Cerebellar cortex (tissue), 1 donor: Measurements from ENCODE around the gene CDC25B.
"Not testable (repeated sequence)": the region's sequence is repeated elsewhere in the genome, so short reads cannot be mapped to it uniquely, and the experiment has no call there.

Source experiments
- DNase-seq: peaks from one replicate; pipeline ENCODE4 v3.0.0-alpha.2; 2015; ENCODE audit warnings: low spot score

The CDC25B gene

DNA sequence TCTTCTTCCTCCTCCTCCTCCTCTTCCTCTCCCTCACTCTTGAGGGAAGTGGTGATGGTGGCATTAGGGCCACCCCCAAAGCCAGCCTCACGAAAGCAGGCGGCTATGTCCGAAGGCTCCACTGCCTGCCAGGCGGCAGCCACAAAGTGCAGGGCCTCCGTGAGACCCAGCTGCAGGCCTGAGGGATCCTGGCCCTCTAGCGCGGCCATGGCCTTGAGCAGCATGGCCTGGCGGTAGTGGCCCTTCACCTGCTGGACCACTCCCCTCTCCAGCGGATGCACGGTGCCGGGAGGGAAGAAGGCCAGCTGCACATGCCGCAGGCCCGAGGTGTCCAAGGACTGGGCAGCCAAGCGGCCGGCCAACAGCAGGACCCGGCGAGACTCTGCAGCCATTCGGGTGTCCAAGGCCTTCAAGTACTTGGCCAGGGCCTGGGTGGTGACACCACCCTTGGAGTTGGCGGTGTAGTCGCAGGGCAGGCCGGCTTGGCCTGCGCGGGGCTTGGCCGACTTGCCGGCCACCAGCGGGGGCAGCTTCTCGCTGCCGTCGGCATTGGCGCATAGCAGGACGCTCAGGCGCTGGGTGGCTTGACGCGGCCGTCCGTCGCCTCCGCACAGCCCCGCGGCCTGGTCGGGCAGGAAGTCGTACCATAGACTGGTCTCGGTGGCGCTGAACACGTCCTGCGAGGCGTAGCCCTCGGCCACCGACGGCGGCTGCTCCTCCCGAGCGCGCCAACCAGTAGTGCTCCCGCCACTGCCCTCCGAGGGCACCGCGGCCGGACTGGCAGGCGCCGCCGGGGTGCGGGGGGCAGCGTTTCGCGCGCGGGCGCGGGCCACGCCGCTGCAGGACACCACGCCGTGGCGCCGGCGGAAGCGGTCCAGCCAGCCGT lies 10.6 kb upstream of the CDC25B start:
- DNase-seq, result no peak

DNA sequence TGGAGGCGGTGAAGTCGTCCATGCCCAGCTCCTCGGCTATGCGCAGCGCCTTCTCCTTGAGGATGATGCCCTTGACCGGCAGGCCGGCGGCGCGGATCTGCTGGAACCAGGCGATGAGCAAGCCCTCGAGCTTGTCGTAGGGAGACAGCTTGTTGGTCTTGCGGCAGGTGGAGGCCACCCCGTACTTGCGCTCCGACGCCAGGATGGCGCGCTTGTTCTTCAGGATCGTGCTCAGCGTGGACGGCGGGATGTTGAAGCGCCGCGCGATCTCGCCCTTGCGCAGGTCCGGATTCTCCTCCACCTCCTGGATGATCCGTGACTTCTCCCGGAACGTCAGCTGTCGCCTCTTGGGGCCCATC lies 10.0 kb upstream of the CDC25B start:
- DNase-seq, result peak; percentile 34

- peak; percentile 79 for DNase-seq
These were observed 9.3 kb upstream of the CDC25B start, which contains the start of gene CENPB for GRCh38 chr20:3786665-3787323. Gene CENPB (minus strand): TSS chr20:3786740. CDS start chr20:3786483, 257 bp downstream.

DNA sequence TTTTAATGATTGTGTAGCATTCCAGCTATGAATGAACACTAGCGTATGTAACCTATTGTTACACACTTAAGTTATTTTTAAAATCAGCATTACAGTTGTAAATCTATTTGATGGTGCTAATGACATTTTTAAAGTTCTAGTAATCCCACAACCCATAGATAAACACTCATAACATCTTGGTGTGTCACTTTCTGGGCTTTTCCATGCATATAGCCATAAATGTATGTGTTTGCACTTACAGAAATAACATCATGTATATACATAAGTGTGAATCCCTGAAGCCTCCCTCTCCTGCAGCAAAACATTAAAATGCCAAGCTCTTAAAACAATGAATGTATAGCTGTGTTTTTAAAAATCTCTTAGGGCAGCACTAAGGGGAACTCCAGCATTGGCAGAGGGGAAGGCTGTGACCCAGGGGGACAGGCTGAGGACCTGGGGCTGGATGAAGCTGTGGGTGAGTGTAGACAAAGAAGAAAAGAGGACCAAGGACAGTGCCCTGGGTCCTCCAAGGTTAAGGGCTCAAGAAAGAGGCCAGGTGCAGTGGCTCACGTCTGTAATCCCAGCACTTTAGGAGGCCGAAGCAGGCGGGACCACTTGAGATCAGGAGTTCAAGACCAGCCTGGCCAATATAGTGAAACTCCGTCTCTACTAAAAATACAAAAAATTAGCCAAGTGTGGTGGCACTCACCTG lies 8.6 kb upstream of the CDC25B start:
- peak; percentile 30 for DNase-seq

DNA sequence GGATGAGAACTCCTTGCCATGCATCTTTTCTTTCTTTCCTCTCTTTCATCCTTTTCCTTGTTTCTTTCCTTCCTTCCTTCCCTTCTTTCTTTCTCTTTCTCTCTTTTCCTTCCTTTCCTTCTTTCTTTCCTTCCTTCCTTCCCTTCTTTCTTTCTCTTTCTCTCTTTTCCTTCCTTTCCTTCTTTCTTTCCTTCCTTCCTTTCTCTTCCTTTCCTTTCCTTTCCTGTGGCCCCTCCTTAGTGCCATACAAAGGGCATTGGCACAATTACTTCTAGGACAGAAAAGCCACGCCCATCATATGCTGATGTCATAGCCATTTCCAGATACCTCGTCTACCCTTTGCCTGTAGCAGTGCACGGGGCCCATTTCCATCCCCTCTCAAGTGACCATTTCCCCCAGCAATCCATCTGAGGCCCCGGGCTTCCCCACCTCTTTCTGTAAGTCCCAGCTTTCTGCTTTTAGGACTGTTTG lies 7.4 kb upstream of the CDC25B start:
- DNase-seq, result no peak

- DNase-seq, result not testable (repeated sequence)
These were observed 6.9 kb upstream of the CDC25B start for GRCh38 chr20:3789201-3789600.

DNA sequence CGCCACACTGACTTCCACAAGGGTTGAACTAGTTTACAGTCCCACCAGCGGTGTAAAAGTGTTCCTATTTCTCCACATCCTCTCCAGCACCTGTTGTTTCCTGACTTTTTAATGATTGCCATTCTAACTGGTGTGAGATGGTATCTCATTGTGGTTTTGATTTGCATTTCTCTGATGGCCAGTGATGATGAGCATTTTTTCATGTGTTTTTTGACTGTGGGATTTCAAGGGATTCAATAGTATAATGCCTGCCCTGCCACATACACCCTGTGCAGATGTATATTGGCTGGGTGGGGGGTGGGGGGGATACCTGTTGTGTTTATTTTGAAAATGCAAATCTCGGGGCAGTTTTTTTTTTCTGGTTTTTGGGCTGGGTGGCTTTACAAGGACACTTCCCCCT lies 1.9 kb upstream of the CDC25B start:
- DNase-seq, result not testable (repeated sequence)

GRCh38 chr20:3794701-3795420 lies 1.2 kb upstream of the CDC25B start:
- no peak for DNase-seq

DNA sequence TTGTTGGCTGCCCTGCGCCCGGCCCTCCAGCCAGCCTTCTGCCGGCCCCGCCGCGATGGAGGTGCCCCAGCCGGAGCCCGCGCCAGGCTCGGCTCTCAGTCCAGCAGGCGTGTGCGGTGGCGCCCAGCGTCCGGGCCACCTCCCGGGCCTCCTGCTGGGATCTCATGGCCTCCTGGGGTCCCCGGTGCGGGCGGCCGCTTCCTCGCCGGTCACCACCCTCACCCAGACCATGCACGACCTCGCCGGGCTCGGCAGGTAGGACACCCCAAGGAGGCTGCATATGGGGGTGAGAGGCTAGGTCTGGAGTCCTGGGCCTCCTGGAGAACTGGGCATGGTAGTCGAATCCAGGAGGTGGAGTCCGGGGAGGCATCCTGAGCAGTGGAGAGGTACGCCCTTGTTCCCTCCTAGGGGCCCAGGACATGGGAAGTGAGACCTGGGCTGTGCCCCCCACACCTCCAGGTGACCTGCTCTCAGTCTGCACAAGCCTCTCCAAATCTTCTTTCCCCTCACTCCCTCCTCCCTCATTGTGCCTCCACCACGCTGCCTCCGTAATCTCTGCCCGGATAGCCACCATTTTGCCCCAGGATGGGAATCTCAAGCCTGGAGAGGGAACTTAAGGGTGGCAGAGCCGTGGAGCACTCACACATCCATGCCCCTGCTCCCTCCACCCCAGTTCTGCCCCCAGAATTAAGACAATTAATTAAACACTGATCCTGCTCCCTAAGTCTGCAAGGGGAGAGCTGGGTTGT lies 541 bp downstream of the CDC25B start:
- no peak for DNase-seq

GRCh38 chr20:3797226-3797545 lies 1.1 kb downstream of the CDC25B start:
- DNase-seq, result no peak

- DNase-seq, result no peak
These were observed 1.7 kb downstream of the CDC25B start for GRCh38 chr20:3797592-3798372.

DNA sequence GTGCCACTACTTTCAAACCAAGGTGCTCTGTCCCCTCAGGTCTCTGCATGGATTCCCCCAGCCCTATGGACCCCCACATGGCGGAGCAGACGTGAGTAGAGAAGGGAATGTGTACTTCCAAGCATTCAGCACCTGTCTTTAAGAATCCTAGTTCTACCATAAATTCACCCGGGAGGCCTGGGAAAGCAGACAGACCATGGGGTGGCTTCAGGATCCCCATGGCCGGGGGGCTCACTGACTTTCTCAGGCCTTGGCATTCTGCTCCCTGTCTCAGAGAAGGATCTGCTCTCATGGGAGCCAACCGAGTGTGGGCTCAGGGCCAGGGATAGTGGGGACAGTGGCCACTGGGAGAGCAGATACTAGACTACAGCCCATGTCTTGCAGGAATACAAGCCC lies 2.3 kb downstream of the CDC25B start:
- no peak for DNase-seq

GRCh38 chr20:3798908-3799248 lies 2.8 kb downstream of the CDC25B start:
- no peak for DNase-seq

DNA sequence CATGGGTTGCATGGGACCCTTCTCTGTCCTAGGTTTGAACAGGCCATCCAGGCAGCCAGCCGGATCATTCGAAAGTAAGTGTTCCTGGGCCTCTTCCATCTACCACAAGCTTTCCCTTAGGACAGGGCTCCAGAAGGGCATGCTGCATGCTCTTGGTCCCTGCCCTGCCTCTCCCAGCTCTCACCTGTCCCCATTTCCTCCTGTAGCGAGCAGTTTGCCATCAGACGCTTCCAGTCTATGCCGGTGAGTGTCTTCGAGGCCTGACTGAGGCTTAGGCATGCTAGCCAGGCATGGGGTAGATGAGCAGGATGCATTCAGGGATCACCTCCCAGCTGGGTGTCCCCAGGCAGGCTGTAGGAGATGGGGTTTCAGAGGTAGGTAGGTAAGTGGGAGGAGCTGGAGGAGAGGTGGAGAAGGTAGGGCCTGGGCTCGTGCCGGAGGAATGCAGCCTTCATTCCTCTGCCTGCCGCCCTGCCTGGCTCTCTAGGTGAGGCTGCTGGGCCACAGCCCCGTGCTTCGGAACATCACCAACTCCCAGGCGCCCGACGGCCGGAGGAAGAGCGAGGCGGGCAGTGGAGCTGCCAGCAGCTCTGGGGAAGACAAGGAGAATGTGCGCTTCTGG lies 4.3 kb downstream of the CDC25B start:
- DNase-seq, result no peak

GRCh38 chr20:3800878-3801260 lies 4.8 kb downstream of the CDC25B start:
- DNase-seq, result no peak

DNA sequence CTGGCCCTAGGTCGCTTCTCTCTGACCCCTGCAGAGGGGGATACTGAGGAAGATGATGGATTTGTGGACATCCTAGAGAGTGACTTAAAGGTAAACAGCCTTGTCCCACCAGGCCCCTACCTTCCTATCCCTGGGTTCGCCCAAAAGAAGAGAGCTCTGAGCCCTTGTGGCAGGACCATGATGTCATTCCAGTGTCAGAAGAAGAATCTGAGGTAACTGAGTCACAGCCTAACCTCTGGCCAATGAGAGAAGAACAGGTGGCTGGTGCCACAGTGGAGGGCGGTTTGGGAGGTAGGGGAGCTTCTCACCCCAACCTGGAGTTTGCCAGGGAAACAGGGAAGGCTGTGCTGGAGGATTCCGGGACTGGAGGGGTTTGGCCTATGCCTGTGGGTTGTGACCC lies 5.2 kb downstream of the CDC25B start:
- no peak for DNase-seq

DNA sequence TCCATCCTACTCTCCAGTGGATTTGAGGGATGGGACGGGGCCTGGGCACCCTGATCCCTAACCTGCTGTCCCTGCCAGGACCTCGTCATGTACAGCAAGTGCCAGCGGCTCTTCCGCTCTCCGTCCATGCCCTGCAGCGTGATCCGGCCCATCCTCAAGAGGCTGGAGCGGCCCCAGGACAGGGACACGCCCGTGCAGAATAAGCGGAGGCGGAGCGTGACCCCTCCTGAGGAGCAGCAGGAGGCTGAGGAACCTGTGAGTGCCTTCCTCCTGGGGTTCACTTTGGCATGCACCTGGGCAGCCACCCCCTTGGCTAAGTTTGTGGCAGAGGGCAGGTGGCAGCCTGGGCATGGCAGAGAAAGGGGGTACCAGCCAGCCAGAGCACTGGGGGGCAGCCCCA lies 5.7 kb downstream of the CDC25B start:
- no peak for DNase-seq

DNA sequence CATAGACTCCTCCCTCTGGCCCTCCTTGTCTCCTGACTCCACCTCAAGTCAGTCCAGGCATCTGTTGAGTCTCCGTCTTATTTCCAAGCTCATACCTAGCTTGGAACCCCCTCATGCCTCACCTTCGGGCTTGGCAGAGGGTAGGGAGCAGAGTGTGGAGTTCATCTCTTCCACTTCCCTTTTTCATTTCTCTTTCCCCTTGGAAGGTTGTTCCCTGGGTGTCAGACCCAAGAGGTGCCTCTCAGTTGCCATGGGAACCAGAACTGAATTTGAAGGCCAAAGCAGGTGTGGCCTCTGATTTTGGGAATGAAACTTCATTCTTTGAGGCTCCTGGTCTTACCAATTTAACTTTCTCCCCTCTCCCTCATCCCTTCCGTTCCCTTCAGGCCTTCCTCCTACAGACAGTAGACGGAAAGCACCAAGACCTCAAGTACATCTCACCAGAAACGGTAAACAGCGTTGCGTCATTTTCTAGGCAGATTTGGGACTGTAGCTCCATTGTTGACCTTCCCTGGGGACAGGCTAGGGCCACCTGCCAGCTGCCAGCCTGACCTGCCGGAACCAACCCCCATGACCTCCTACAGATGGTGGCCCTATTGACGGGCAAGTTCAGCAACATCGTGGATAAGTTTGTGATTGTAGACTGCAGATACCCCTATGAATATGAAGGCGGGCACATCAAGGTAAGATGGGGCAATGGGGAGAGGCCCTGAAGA lies 6.6 kb downstream of the CDC25B start:
- no peak for DNase-seq

GRCh38 chr20:3803289-3803688 lies 7.2 kb downstream of the CDC25B start:
- no peak for DNase-seq

DNA sequence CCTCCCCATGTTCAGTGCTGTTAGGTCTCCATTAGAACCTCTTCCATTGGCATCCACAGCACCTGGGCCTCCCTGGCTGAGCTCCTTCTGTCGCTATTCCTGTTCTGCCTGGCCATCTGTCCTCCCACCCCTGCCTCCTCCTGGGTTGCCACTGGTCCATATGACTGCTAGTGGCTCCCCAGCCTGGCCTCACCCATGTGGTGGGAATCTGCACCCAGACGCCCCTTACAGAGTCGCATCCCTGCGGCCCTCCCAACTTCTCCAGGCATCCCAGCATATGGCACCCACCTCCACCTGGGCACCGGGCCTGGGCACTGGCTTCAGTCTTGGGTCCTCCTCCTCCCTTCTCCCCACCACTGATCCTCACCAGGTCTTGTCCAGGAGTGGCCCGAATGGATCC lies 7.7 kb downstream of the CDC25B start:
- DNase-seq, result peak; percentile 69
